Measurements from ENCODE around the gene STOM. TPM values are rescaled to one million over a fixed set of nuclear protein-coding genes. Genes with fewer than 3 reads are reported as not detected.

Gene STOM
- total and polyA plus RNA-seq, 2 of the 8 experiments (the other 6 are each of a cell fraction or from before 2014, with no cell fraction given) = 25.2 to 60.4 TPM

DNA sequence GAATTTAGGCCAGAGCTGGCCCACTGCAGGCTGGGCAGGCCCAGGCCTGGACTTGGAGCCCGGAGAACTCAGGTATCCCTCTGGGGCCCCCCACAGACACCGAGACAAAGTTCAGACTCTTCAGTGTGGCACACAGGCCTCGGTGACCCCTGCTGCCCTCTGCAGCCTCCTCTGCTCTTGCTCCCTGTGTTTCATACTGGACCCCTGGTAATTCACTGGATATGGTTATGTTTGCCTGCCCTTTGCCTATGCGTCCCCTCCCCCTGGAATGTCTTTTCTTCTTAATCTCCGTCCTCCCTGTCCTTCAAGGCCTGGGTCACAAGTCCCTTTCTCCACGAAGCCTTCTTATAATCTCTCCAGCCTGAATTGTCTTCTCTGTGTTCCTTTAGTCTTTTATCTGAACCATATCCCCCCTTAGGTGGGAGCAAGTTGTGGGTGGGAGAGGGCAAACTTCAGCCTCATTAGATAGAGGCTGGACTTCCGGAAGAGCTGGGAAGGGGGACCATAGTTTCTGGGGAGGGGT, 72.0 kb downstream of the STOM start:
- Histone ChIP-seq H3K4ac (replicated peaks; ENCODE audit: insufficient read length, low read depth, low read length) (no peak overlapping the region), H4K20me1 (replicated peaks in 1 of 2; ENCODE audit: control insufficient read depth in 1 of 2, insufficient read depth in 2 of 2, low read length in 2 of 2) (peaks cover 7% of the 10 kb centered on the region in 2 experiments), H3K27ac (ENCODE audit: low read depth, low read length) (no peak overlapping the region), H2BK120ac (replicated peaks; ENCODE audit: low read depth, low read length) (no peak overlapping the region), H3K27me3 (replicated peaks in 1 of 4; ENCODE audit: control insufficient read depth in 3 of 4, extremely low read depth in 1 of 4, insufficient read depth in 3 of 4, low read length in 3 of 4) (peaks cover 5 to 20% (median 14%) of the 10 kb centered on the region in 4 experiments), H3K79me1 (ENCODE audit: low read depth, low read length) (no peaks in the 10 kb centered on the region), H3K9ac (replicated peaks in 1 of 4; ENCODE audit: extremely low read depth in 1 of 4, low read depth in 3 of 4, low read length in 3 of 4) (no peak overlapping the region), H3K18ac (ENCODE audit: extremely low read depth, low read length) (no peak overlapping the region), H2BK15ac (ENCODE audit: low read length) (0 out of 2 replicates have a peak overlapping the region, but pooled peaks have one; percentile 46), H2BK5ac (ENCODE audit: low read depth, low read length) (no peak overlapping the region), H2AK5ac (ENCODE audit: low read depth, low read length) (no peak overlapping the region), H3K9me3 (ENCODE audit: insufficient read depth in 2 of 2, low read depth in 1 of 2, low read length in 1 of 2) (no peaks in the 10 kb centered on the region), H3K4me1 (replicated peaks in 1 of 4; ENCODE audit: control insufficient read depth in 3 of 4, insufficient read depth in 4 of 4, low read length in 3 of 4) (peaks cover 5 to 20% (median 12%) of the 10 kb centered on the region in 4 experiments), H3K56ac (replicated peaks; ENCODE audit: insufficient read length, low read depth, low read length) (no peak overlapping the region), H2BK20ac (ENCODE audit: low read length) (no peak overlapping the region), H3K79me2 (ENCODE audit: control insufficient read depth in 1 of 2, insufficient read depth in 2 of 2, low read length in 2 of 2) (no peaks in the 10 kb centered on the region), H2AFZ (ENCODE audit: low read length) (no peak overlapping the region), H3K14ac (ENCODE audit: insufficient read length) (no peak overlapping the region), H3K36me3 (ENCODE audit: control insufficient read depth in 2 of 4, insufficient read depth in 4 of 4, low read length in 3 of 4) (no peaks in the 10 kb centered on the region; a peak in 1 of 8 replicates), H3K4me3 (ENCODE audit: extremely low read depth in 1 of 4, insufficient read depth in 2 of 4, low read depth in 3 of 4, low read length in 4 of 4) (no peak overlapping the region), H4K91ac (replicated peaks; ENCODE audit: insufficient read length, low read length) (no peak overlapping the region), H2BK12ac (ENCODE audit: low read depth, low read length) (no peak overlapping the region), H3K4me2 (ENCODE audit: insufficient read depth in 1 of 2, low read depth in 2 of 2, low read length in 2 of 2) (peak overlapping the region; percentile 15 to 55; a peak in 2 of 4 replicates), H3K23ac (ENCODE audit: insufficient read length) (no peak overlapping the region), H3K23me2 (ENCODE audit: low read depth, low read length) (peaks cover 9% of the 10 kb centered on the region; the same call in 1 of the 2 replicates), H4K5ac (ENCODE audit: insufficient read length, low read depth, low read length) (no peak overlapping the region), H4K8ac (ENCODE audit: extremely low read depth, insufficient read depth, low read length) (no peak overlapping the region)
- FAIRE-seq (no peak), DNase-seq (ENCODE audit: low read depth in 1 of 2, low spot score in 2 of 2) (no peak)
- ChIA-PET CTCF (ENCODE audit: partially characterized antibody) (interaction anchor here (1.2 to 2.8 kb wide), 7 partner anchors 10 to 85 kb away, joined by 3 to 12 read pairs (median 6); partner anchors contain the start of gene GSN), POLR2A (ENCODE audit: partially characterized antibody) (no interaction called here)
- TF ChIP-seq EP300 (IDR thresholded peaks at IDR 0.05; ENCODE audit: borderline replicate concordance in 1 of 2, low read depth in 2 of 2, low read length in 2 of 2) (no peak), ASH2L (IDR thresholded peaks at IDR 0.05; ENCODE audit: low read length) (no peak), GTF2F1 (IDR thresholded peaks at IDR 0.05; ENCODE audit: borderline replicate concordance, low read depth, low read length) (no peak), EZH2 (IDR thresholded peaks at IDR 0.05; ENCODE audit: low read depth, low read length, severe bottlenecking) (no peak), CBX5 (IDR thresholded peaks at IDR 0.05; ENCODE audit: low read depth, low read length) (no peak), TEAD4 (IDR thresholded peaks at IDR 0.05; ENCODE audit: low read depth, low read length) (peak; percentile 66; the same call in 1 of the 2 replicates)
- TF ChIP-seq, protein P1, sequence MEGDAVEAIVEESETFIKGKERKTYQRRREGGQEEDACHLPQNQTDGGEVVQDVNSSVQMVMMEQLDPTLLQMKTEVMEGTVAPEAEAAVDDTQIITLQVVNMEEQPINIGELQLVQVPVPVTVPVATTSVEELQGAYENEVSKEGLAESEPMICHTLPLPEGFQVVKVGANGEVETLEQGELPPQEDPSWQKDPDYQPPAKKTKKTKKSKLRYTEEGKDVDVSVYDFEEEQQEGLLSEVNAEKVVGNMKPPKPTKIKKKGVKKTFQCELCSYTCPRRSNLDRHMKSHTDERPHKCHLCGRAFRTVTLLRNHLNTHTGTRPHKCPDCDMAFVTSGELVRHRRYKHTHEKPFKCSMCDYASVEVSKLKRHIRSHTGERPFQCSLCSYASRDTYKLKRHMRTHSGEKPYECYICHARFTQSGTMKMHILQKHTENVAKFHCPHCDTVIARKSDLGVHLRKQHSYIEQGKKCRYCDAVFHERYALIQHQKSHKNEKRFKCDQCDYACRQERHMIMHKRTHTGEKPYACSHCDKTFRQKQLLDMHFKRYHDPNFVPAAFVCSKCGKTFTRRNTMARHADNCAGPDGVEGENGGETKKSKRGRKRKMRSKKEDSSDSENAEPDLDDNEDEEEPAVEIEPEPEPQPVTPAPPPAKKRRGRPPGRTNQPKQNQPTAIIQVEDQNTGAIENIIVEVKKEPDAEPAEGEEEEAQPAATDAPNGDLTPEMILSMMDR (IDR thresholded peaks at IDR 0.05; ENCODE audit: control extremely low read depth in 1 of 3, insufficient read depth in 1 of 3, low read depth in 1 of 3, low read length in 3 of 3) = no peak
- 68% methylated on average over 7 of the region's 7 CpGs; no CpG with 5 or more reads in 1 of the 2 experiments for WGBS, 2 experiments (ENCODE audit: extremely low coverage in 1 of 2, insufficient coverage in 1 of 2, insufficient read length in 1 of 2, insufficient replicate concordance in 2 of 2, low coverage in 1 of 2, low lambda C conversion rate in 2 of 2, missing lambda C conversion rate in 1 of 2)
